K562 (cell line): ENCODE data around the gene C1QTNF6. TPM values are rescaled to one million over a fixed set of nuclear protein-coding genes. Genes with fewer than 3 reads are reported as not detected.
A peak's percentile ranks its signal among the peaks of the same experiment; 100 is the strongest.

Experiments used
- ATF4 ChIP-seq: fragments of 450-650 bp; formaldehyde crosslinking; IDR thresholded peaks from 2 replicates; pipeline ENCODE4 v1.4.0; 2022; ENCODE audit warnings: mild to moderate bottlenecking, moderate library complexity
- ATF7 ChIP-seq: fragments of 450-650 bp; IDR thresholded peaks from 2 replicates; pipeline ENCODE4 v1.7.1; 2014; ENCODE audit warnings: mild to moderate bottlenecking, moderate library complexity
- BACH1 ChIP-seq: fragments of 200-800 bp; sonication (Bioruptor generic); IDR thresholded peaks from 2 replicates; pipeline ENCODE4 v1.6.1; 2016; ENCODE audit warnings: missing genetic modification characterization, missing compliant biosample characterization
- ELF1 ChIP-seq: fragments of 200-800 bp; sonication (Bioruptor generic); IDR thresholded peaks from 2 replicates; pipeline ENCODE4 v1.6.1; 2016; ENCODE audit warnings: missing genetic modification characterization, missing compliant biosample characterization
- HOMEZ ChIP-seq: fragments of 250-450 bp; sonication (Bioruptor Pico); IDR thresholded peaks from 2 replicates; pipeline ENCODE4 v1.4.0; 2020; ENCODE audit warnings: mild to moderate bottlenecking, moderate library complexity
- IRF2 ChIP-seq: sonication (generic); formaldehyde crosslinking; IDR thresholded peaks from 2 replicates; pipeline ENCODE4 v1.8.1; 2022; ENCODE audit warnings: mild to moderate bottlenecking, missing genetic modification reagents
- L3MBTL2 ChIP-seq: fragments of 450-650 bp; IDR thresholded peaks from 2 replicates; pipeline ENCODE4 v1.6.1; 2016; ENCODE audit warnings: mild to moderate bottlenecking, moderate library complexity
- MLX ChIP-seq, 2 experiments: fragments of 450-650 bp in 1 of 2; sonication (generic) in 1 of 2; formaldehyde crosslinking; conservative IDR thresholded peaks; 2 replicates each; pipeline versions ENCODE4 v1.4.0 to v1.8.1; 2020 to 2022; ENCODE audit warnings: mild to moderate bottlenecking in 1 of 2, missing genetic modification reagents in 1 of 2
- TFAP4 ChIP-seq: sonication (generic); formaldehyde crosslinking; IDR thresholded peaks from 2 replicates; pipeline ENCODE4 v1.8.0; 2022; ENCODE audit warnings: missing genetic modification reagents, mild to moderate bottlenecking, moderate library complexity, borderline replicate concordance
- THAP7 ChIP-seq: fragments of 250-450 bp; sonication (Bioruptor Pico); IDR thresholded peaks from 2 replicates; pipeline ENCODE4 v1.5.0; 2021
- TOE1 ChIP-seq, 2 experiments: fragments of 450-650 bp in 1 of 2; sonication (generic) in 1 of 2; formaldehyde crosslinking in 1 of 2; IDR thresholded peaks; 2 replicates each; pipeline versions ENCODE4 v1.7.1 to v1.8.0; 2016 to 2022; ENCODE audit warnings: borderline replicate concordance in 2 of 2, mild to moderate bottlenecking in 2 of 2, antibody characterized with exemption in 1 of 2, inconsistent platforms in 1 of 2, low read depth in 1 of 2, missing genetic modification reagents in 1 of 2, moderate library complexity in 1 of 2
- ZBTB49 ChIP-seq: sonication (generic); formaldehyde crosslinking; IDR thresholded peaks from 2 replicates; pipeline ENCODE4 v1.8.0; 2022; ENCODE audit warnings: missing genetic modification reagents, mild to moderate bottlenecking, borderline replicate concordance
- ZNF518B ChIP-seq: fragments of 250-450 bp; sonication (Bioruptor Pico); IDR thresholded peaks from 2 replicates; pipeline ENCODE4 v1.5.0; 2021; ENCODE audit warnings: mild to moderate bottlenecking, moderate library complexity
- polyA plus RNA-seq, 8 experiments: library from polyadenylated mRNA; depleted of rRNA in 4 of 8; stranded (reverse) in 5 of 8; unstranded in 3 of 8; fragments of >200 nt; fragmentation: Nextera tagmentation in 2 of 8; fragmentation: Illumina TruSeq in 1 of 8; extraction: Ambion mirVana in 2 of 8; extraction: Trizol in 1 of 8; gene quantifications; 2 replicates each; pipeline versions ENCODE4 v1.2.1 to v1.2.3, GENCODE V29; 2011 to 2014; ENCODE audit warnings: inconsistent platforms in 1 of 8, missing spikeins in 1 of 8
- total RNA-seq, 7 experiments: library from RNA; depleted of rRNA in 6 of 7; stranded (reverse); fragments of >200 nt in 6 of 7; fragmentation: Illumina TruSeq in 2 of 7; extraction: Trizol in 2 of 7; gene quantifications; 2 replicates each; pipeline versions ENCODE4 v1.2.1 to v1.2.3, GENCODE V29; 2011 to 2021; ENCODE audit warnings: low replicate concordance in 1 of 7

C1QTNF6 gene
- total and polyA plus RNA-seq, 9 of the 15 experiments (the other 6 are each of a cell fraction or from before 2014, with no cell fraction given): 0.18 to 0.92 (median 0.55) TPM

- 0 out of 2 replicates have a peak, but pooled peaks have one; percentile 25 for TF ChIP-seq ATF4 (CRISPR knock-in tag)
- peak; percentile 74; the same call in 1 of the 2 replicates for TF ChIP-seq TFAP4 (CRISPR knock-in tag)
- TF ChIP-seq ZBTB49 (CRISPR knock-in tag): no peak
- no peak for TF ChIP-seq MLX (CRISPR knock-in tag; conservative IDR thresholded peaks at IDR 0.05)
- TF ChIP-seq BACH1: no peak
- 0 out of 2 replicates have a peak, but pooled peaks have one; percentile 38 for TF ChIP-seq TOE1 (IDR thresholded peaks at IDR 0.05; ENCODE audit: borderline replicate concordance)
- 0 out of 2 replicates have a peak, but pooled peaks have one; percentile 27 for TF ChIP-seq TOE1 (CRISPR knock-in tag; IDR thresholded peaks at IDR 0.05; ENCODE audit: borderline replicate concordance, low read depth)
- TF ChIP-seq ZNF518B (CRISPR knock-in tag): no peak
- TF ChIP-seq ELF1 (tag): peak; percentile 25; the same call in 1 of the 2 replicates
- TF ChIP-seq L3MBTL2: peak; percentile 97
- TF ChIP-seq HOMEZ (CRISPR knock-in tag): no peak
- TF ChIP-seq ATF7: peak; percentile 72
- no peak for TF ChIP-seq IRF2 (CRISPR knock-in tag)
- TF ChIP-seq THAP7: no peak
Observed at GRCh38 chr22:37199103-37199759, 11.2 kb upstream of the C1QTNF6 start (continued).
